ENCODE results near the gene ERGIC3.
"Not testable (repeated sequence)": the region's sequence is repeated elsewhere in the genome, so short reads cannot be mapped to it uniquely, and the experiment has no call there.

Gene ERGIC3

GRCh38 chr20:35517125-35517524, 24.8 kb upstream of the ERGIC3 start:
- no peak for DNase-seq (ENCODE audit: low read depth)
- no peak overlapping the region for H3K4me3 ChIP-seq (ENCODE audit: low read depth, low read length)
- TF ChIP-seq CTCF (IDR thresholded peaks at IDR 0.05; ENCODE audit: low read depth, low read length, missing control alignments): no peak
- in situ Hi-C loops (cut with HindIII; ENCODE audit: low sequenced_read_pairs): no loop called here

GRCh38 chr20:35517767-35518166, 24.1 kb upstream of the ERGIC3 start:
- in situ Hi-C loops (cut with HindIII; ENCODE audit: low sequenced_read_pairs); DNase-seq (ENCODE audit: low read depth): not testable (repeated sequence)

GRCh38 chr20:35518955-35519354, 22.9 kb upstream of the ERGIC3 start:
- no peak for DNase-seq (ENCODE audit: low read depth)
- no peak overlapping the region for H3K4me3 ChIP-seq (ENCODE audit: low read depth, low read length)
- in situ Hi-C loops (cut with HindIII; ENCODE audit: low sequenced_read_pairs): no loop called here
- no peak for TF ChIP-seq CTCF (IDR thresholded peaks at IDR 0.05; ENCODE audit: low read depth, low read length, missing control alignments)

More at GRCh38 chr20:35517767-35518166, 24.1 kb upstream of the ERGIC3 start:
- not testable (repeated sequence) for H3K4me3 ChIP-seq (ENCODE audit: low read depth, low read length)

GRCh38 chr20:35523298-35523888, 18.5 kb upstream of the ERGIC3 start:
- in situ Hi-C loops (cut with HindIII; ENCODE audit: low sequenced_read_pairs): no loop called here
- DNase-seq (ENCODE audit: low read depth): no peak

GRCh38 chr20:35525639-35526038, 16.2 kb upstream of the ERGIC3 start:
- in situ Hi-C loops (cut with HindIII; ENCODE audit: low sequenced_read_pairs): no loop called here
- no peak for DNase-seq (ENCODE audit: low read depth)
- no peak for TF ChIP-seq CTCF (IDR thresholded peaks at IDR 0.05; ENCODE audit: low read depth, low read length, missing control alignments)
- H3K4me3 ChIP-seq (ENCODE audit: low read depth, low read length): no peak overlapping the region

More at GRCh38 chr20:35523298-35523888, 18.5 kb upstream of the ERGIC3 start:
- peak; percentile 66 for TF ChIP-seq CTCF (IDR thresholded peaks at IDR 0.05; ENCODE audit: low read depth, low read length, missing control alignments)
- H3K4me3 ChIP-seq (ENCODE audit: low read depth, low read length): no peak overlapping the region

- in situ Hi-C loops (cut with HindIII; ENCODE audit: low sequenced_read_pairs): no loop called here
- no peak for TF ChIP-seq CTCF (IDR thresholded peaks at IDR 0.05; ENCODE audit: low read depth, low read length, missing control alignments)
- no peak overlapping the region for H3K4me3 ChIP-seq (ENCODE audit: low read depth, low read length)
Observed at GRCh38 chr20:35527122-35527769, 14.6 kb upstream of the ERGIC3 start.

GRCh38 chr20:35529552-35529951, 12.3 kb upstream of the ERGIC3 start, which contains the start of gene C20orf173:
Gene C20orf173, minus strand, starts transcription at chr20:35529652. Its CDS starts 279 bp downstream, at chr20:35529373.
- no peak within 1 kb of the TSS for H3K4me3 ChIP-seq (ENCODE audit: low read depth, low read length)
- no peak for TF ChIP-seq CTCF (IDR thresholded peaks at IDR 0.05; ENCODE audit: low read depth, low read length, missing control alignments)
- in situ Hi-C loops (cut with HindIII; ENCODE audit: low sequenced_read_pairs): no loop called here
- no peak for DNase-seq (ENCODE audit: low read depth)

More at GRCh38 chr20:35527122-35527769, 14.6 kb upstream of the ERGIC3 start:
- DNase-seq (ENCODE audit: low read depth): no peak

All from astrocyte of the cerebellum (primary cell).